Subcutaneous adipose tissue (tissue), 4 donors: ENCODE data around the gene NYAP1. TPM values are rescaled to one million over a fixed set of nuclear protein-coding genes. Genes with fewer than 3 reads are reported as not detected.

Experiments
- small RNA-seq: library from RNA; depleted of rRNA; stranded (forward); fragments of <200 nt; gene quantifications from one replicate; pipeline ENCODE3, GENCODE V24; 2016
- total RNA-seq, 4 donors: library from RNA; depleted of rRNA; stranded (reverse); fragments of >200 nt; gene quantifications; one replicate each; pipeline ENCODE4 v1.1.0, GENCODE V29; 2016
- TF ChIP-seq, protein P1 (sequence below): fragments of 450-650 bp; IDR thresholded peaks from one replicate; pipeline ENCODE4 v1.5.1; 2016; ENCODE audit warnings: low read depth, mild to moderate bottlenecking, control low read depth, antibody characterized with exemption, moderate library complexity

Gene NYAP1
- total RNA-seq, 4 donors from 2014 or later = 0.17 to 0.22 TPM; not detected in 2

DNA sequence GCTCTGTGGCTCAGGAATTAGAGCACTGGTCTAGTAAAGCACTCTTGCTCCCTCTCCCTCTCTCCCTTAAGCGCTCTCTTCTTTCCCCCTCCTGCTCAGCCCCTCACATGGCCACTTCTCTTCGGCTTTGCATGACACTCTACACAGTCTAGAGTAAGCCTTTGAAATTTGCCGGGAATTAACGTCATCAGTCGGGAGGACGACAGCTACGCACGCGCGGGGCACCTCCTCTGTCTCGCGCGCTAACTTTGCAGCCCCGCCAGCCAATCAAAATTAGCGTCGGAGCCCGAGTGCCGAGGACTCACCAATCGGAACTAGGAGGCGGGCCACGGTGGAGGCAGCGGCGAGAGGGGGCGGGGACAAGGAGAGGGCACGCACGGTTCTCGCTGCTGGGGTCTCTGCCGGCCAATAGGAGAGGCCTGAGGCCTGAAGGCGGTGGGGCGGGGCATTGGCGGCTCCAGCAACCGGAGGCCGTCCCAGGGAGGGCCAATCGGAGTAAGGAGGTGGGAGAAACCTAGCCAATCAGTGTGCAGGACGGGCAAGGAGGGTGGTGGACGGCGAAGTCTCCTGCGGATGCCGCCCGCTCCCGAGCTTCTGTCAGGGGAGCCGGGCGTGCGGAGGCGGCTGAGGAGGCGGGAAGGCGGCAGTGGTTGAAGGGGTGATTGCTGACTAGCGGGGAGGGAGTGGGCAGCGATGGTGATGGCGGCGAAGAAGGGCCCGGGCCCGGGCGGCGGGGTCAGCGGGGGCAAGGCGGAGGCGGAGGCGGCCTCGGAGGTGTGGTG is 55.1 kb downstream of the NYAP1 start, which contains the start of gene AGFG2:
Gene AGFG2 (plus strand): TSS at position 550 of the 782 bp plus-strand sequence. CDS start 144 bp downstream, at position 694.
- TF ChIP-seq, protein P1, sequence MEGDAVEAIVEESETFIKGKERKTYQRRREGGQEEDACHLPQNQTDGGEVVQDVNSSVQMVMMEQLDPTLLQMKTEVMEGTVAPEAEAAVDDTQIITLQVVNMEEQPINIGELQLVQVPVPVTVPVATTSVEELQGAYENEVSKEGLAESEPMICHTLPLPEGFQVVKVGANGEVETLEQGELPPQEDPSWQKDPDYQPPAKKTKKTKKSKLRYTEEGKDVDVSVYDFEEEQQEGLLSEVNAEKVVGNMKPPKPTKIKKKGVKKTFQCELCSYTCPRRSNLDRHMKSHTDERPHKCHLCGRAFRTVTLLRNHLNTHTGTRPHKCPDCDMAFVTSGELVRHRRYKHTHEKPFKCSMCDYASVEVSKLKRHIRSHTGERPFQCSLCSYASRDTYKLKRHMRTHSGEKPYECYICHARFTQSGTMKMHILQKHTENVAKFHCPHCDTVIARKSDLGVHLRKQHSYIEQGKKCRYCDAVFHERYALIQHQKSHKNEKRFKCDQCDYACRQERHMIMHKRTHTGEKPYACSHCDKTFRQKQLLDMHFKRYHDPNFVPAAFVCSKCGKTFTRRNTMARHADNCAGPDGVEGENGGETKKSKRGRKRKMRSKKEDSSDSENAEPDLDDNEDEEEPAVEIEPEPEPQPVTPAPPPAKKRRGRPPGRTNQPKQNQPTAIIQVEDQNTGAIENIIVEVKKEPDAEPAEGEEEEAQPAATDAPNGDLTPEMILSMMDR = no peak

DNA sequence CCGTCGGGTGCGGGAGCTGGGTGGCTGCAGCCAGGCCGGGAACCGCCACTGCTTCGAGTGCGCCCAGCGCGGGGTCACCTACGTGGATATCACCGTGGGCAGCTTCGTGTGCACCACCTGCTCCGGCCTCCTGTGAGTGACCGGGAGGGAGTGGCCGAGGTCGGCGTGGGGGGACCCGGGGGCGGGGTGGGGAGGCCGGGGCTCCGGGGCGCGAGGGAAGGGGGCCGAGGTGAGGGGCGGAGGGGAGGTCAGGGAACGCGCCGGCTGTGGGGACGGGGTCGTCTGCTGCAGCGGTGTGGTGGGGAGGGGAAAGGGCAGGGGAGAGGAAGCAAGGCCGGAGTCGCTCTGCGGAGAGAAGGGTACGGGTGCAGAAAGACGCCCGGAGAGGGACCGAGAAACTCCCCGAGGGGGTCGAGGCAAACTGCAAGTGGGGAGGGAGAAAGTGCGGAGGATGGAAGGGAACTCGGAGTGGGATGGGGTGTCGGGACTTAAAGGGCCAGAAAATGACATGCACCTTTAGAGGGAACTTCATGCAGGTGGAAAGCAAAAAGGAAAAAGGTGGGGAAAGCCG is 55.8 kb downstream of the NYAP1 start:
- TF ChIP-seq, protein P1 = no peak

DNA sequence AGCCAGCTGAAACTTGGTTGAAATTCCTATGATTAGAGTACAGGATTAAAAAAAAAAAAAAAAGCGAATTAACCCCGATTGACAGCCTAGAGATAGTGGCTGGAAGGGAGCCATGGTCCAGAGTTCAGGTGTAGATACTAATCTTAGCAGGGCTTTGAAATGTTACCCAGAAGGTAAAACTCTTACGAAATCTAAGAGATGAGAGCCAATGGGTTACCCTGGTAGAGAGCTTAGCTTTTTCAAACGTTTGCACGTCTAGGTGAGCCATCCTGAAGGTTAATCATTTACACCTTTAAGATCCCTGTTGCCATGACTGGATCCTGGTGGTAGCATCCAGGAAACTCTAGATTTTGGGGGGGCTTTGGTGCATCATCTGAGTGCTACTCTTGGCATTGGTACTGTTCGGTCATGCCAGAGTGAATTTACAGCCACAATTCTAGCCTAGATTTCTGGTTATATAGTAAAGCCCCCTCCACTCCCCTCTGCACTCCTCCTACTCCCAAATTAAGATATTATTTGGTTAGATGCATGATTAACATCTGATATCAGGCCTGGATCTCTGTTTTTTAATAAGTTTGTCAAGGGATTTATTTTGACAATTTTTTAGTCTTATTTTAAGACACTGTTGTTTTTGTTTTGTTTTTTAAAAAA is 56.5 kb downstream of the NYAP1 start:
- TF ChIP-seq, protein P1 = no peak

DNA sequence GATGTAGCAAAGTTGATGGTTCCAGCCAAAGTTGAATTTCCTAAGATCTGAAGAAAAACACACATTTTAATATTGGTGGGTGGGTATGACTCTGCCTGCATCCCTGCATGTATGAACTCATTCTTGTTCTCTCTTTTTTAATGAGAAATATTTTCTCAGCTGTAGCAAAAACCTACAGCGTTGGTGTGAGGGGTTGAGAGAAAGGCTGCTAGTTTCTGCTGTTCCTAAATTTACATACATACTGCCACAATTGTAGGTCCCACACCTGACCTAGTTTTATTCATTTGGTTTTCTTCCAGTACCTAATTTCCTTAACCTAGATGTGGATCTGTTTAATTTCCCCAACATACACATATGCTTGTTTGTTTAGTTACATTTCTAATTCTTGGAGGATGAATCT is 59.9 kb downstream of the NYAP1 start:
- TF ChIP-seq, protein P1 = no peak

DNA sequence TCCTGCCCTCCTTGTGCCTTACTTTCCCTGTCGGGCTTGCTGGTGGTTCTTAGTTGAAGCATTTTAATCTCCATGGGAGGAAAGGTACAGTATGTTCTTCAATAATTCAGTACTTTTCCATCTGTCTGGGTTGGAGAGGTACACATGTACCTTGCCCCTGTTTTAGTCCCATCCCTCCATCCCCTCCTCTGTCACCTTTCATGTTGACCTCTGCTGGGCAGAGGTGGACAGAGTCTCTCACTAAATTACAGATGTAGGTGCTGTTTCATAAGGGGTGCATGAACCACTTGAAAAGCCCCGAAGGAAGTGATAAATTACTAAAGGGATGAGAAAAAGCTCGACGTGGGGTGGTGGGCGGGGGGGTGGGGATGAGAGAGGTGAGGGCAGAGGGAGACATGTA is 60.7 kb downstream of the NYAP1 start:
- TF ChIP-seq, protein P1 = no peak

Small RNA genes within 50 kb of the gene (small RNA-seq; reads per million reads assigned to genes)
- not detected for gene RN7SL416P

Other genes with a start within 250 kb of the NYAP1 start
- gene SPDYE3, start 176.2 kb upstream of the NYAP1 start, total RNA-seq = not detected
- 100 to 1,000 TPM in 1 of 4 donors, 10 to 100 TPM in 3; 21.8 to 154 (median 34.0) TPM for gene PILRB, start 125.8 kb upstream of the NYAP1 start, total RNA-seq
- gene PILRA, start 110.4 kb upstream of the NYAP1 start, total RNA-seq = 10 to 100 TPM in 2 of 4 donors, 1 to 10 TPM in 2; 8.0 to 44.2 (median 9.9) TPM
- gene ZCWPW1, start 55.2 kb upstream of the NYAP1 start, total RNA-seq = 10 to 100 TPM in 1 of 4 donors, 1 to 10 TPM in 3; 6.0 to 11.1 (median 8.0) TPM
- 10 to 100 TPM; 21.2 to 28.6 (median 22.3) TPM for gene MEPCE, start 54.1 kb upstream of the NYAP1 start, total RNA-seq
- gene PPP1R35, start 47.4 kb upstream of the NYAP1 start, total RNA-seq = 10 to 100 TPM; 11.1 to 26.4 (median 18.4) TPM
- gene SPACDR, start 19.7 kb upstream of the NYAP1 start, total RNA-seq = under 1 TPM in 1 of 4 donors, not detected in 3; 0.68 TPM
- gene TSC22D4, start 4.7 kb upstream of the NYAP1 start, total RNA-seq = 10 to 100 TPM; 17.0 to 35.6 (median 19.1) TPM
- gene AGFG2, start 55.3 kb downstream of the NYAP1 start, total RNA-seq = 10 to 100 TPM in 2 of 4 donors, 1 to 10 TPM in 2; 3.4 to 24.3 (median 7.1) TPM
- gene SAP25, start 90.0 kb downstream of the NYAP1 start, total RNA-seq = under 1 TPM in 1 of 4 donors, not detected in 3; 0.66 TPM
- gene LRCH4, start 102.2 kb downstream of the NYAP1 start, total RNA-seq = 10 to 100 TPM; 28.0 to 73.6 (median 51.3) TPM
- under 1 TPM in 2 of 4 donors, not detected in 2; 0.34 to 0.44 TPM for gene FBXO24, start 102.4 kb downstream of the NYAP1 start, total RNA-seq
- gene PCOLCE, start 118.4 kb downstream of the NYAP1 start, total RNA-seq = 10 to 100 TPM; 10.3 to 58.6 (median 27.8) TPM
- gene MOSPD3, start 128.6 kb downstream of the NYAP1 start, total RNA-seq = 10 to 100 TPM in 2 of 4 donors, 1 to 10 TPM in 2; 4.8 to 15.3 (median 11.7) TPM
- under 1 TPM in 3 of 4 donors, not detected in 1; 0.49 to 0.94 (median 0.88) TPM for gene TFR2, start 157.6 kb downstream of the NYAP1 start, total RNA-seq
- gene ACTL6B, start 172.5 kb downstream of the NYAP1 start, total RNA-seq = not detected
- gene GNB2, start 189.8 kb downstream of the NYAP1 start, total RNA-seq = 100 to 1,000 TPM; 148 to 232 (median 186) TPM
- 10 to 100 TPM in 3 of 4 donors, 1 to 10 TPM in 1; 9.0 to 44.3 (median 20.0) TPM for gene GIGYF1, start 210.3 kb downstream of the NYAP1 start, total RNA-seq
- 10 to 100 TPM; 14.1 to 32.8 (median 19.4) TPM for gene POP7, start 222.2 kb downstream of the NYAP1 start, total RNA-seq
- gene EPO, start 236.5 kb downstream of the NYAP1 start, total RNA-seq = not detected
- not detected for gene ZAN, start 249.7 kb downstream of the NYAP1 start, total RNA-seq